GM10266 (cell line): Measurements from ENCODE around the gene ASB18.
"Not testable (repeated sequence)": the region's sequence is repeated elsewhere in the genome, so short reads cannot be mapped to it uniquely, and the experiment has no call there.

ENCODE experiments used
- DNase-seq: peaks from one replicate; pipeline ENCODE4 v3.0.0; 2012; ENCODE audit errors: extremely low spot score
- CTCF ChIP-seq: IDR thresholded peaks from 2 replicates; pipeline ENCODE4 v1.5.1; 2012; ENCODE audit warnings: mild to moderate bottlenecking, low read depth; ENCODE audit not compliant: control insufficient read depth, insufficient read depth; ENCODE audit errors: missing control alignments

ASB18 gene

GRCh38 chr2:236293241-236293810, 29.1 kb upstream of the ASB18 start:
- TF ChIP-seq CTCF = no peak
- DNase-seq = no peak

DNA sequence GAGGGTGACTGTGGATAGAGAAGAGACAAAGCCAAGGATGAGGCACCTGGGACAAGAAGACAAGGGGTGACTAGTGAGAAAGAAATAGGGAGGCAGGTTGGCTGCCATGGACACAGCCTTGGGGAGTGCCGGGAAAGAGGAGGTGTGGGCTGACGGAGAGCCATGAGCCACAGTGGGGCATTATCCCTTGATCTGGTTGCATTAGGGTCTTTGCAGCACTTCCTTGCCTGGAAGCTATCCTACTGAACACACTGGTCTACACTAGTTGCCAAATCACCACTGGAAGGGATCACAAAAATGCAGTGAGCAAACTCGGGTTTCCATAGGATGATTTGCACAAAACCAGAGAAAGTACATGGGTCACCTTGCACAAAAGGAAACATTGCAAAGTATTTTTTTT, 27.7 kb upstream of the ASB18 start:
- no peak for DNase-seq
- no peak for TF ChIP-seq CTCF

GRCh38 chr2:236291476-236291875, 27.3 kb upstream of the ASB18 start:
- TF ChIP-seq CTCF = no peak
- DNase-seq = no peak

- no peak for DNase-seq
- TF ChIP-seq CTCF = no peak
Observed at GRCh38 chr2:236290742-236291425, 26.7 kb upstream of the ASB18 start.

GRCh38 chr2:236289766-236290462, 25.7 kb upstream of the ASB18 start:
- no peak for TF ChIP-seq CTCF
- no peak for DNase-seq

DNA sequence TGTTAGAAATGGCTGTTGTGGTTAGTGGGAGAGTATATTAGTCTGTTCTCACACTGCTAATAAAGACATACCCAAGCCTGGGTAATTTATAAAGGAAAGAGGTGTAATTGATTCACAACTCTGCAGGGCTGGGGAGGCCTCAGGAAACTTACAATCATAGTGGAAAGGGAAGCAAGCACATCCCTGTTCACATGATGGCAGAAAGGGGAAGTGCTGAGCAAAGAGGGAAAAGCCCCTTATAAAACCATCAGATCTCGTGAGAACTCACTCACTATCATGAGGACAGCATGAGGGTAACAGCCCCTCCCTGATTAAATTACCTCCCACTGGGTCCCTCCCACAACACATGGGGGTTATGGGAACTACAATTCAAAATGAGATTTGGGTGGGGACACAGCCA, 24.2 kb upstream of the ASB18 start:
- DNase-seq = not testable (repeated sequence)

DNA sequence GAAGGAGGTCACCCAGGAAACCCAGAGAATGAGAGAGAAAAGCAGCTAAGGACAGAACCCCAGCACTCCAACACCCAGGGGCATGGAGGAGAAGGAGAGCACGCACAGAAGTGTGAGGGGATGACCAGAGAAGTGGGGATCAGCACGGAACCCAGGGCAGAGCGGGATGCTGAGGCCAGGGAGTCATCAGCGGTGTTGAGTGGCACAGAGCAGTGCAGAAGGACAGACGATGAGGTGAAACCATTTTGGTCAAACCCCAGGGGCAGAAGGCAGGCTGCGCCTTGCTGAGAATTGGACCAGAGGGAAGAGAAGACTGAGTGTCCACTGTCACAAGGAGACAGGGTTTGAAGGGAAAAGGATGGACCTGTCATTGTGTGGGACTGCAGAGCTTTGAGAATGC, 23.4 kb upstream of the ASB18 start:
- DNase-seq = no peak
- TF ChIP-seq CTCF = no peak
